HG02571 (cell line): ENCODE measurements around the gene RTN4R.
"Not testable (repeated sequence)": the region's sequence is repeated elsewhere in the genome, so short reads cannot be mapped to it uniquely, and the experiment has no call there.

Experiments
- ATAC-seq: cut with Tn5 transposase; IDR thresholded peaks from one replicate; pipeline ENCODE4 v1.9.1; 2021; ENCODE audit warnings: mild to moderate bottlenecking, moderate library complexity; ENCODE audit not compliant: unreplicated experiment

Gene RTN4R

GRCh38 chr22:20305894-20306645, 38.0 kb upstream of the RTN4R start:
- ATAC-seq = no peak

- not testable (repeated sequence) for ATAC-seq
These were observed 37.2 kb upstream of the RTN4R start for GRCh38 chr22:20305230-20305893.

GRCh38 chr22:20304646-20305045, 36.5 kb upstream of the RTN4R start:
- no peak for ATAC-seq

GRCh38 chr22:20303229-20303534, 35.1 kb upstream of the RTN4R start:
- ATAC-seq = not testable (repeated sequence)

- ATAC-seq = no peak
These were observed 34.5 kb upstream of the RTN4R start for GRCh38 chr22:20302438-20303228.

GRCh38 chr22:20299746-20300136, 31.6 kb upstream of the RTN4R start:
- no peak for ATAC-seq

GRCh38 chr22:20298803-20299745, 31.0 kb upstream of the RTN4R start:
- no peak for ATAC-seq

- no peak for ATAC-seq
These were observed 30.1 kb upstream of the RTN4R start for GRCh38 chr22:20298110-20298802.

GRCh38 chr22:20297414-20298109, 29.4 kb upstream of the RTN4R start:
- no peak for ATAC-seq

- no peak for ATAC-seq
These were observed 28.5 kb upstream of the RTN4R start for GRCh38 chr22:20296598-20296997.

- ATAC-seq = no peak
These were observed 27.3 kb upstream of the RTN4R start for GRCh38 chr22:20295262-20296064.

- no peak for ATAC-seq
These were observed 24.6 kb upstream of the RTN4R start for GRCh38 chr22:20292673-20293232.

- no peak for ATAC-seq
These were observed 24.0 kb upstream of the RTN4R start for GRCh38 chr22:20292108-20292507.

GRCh38 chr22:20291604-20292063, 23.5 kb upstream of the RTN4R start:
- ATAC-seq = no peak

- ATAC-seq = no peak
These were observed 23.1 kb upstream of the RTN4R start for GRCh38 chr22:20291249-20291586.

GRCh38 chr22:20290578-20291248, 22.6 kb upstream of the RTN4R start:
- ATAC-seq = no peak

- ATAC-seq = no peak
These were observed 21.9 kb upstream of the RTN4R start for GRCh38 chr22:20290045-20290392.
